HL-60 (cell line): Measurements from ENCODE around the gene BICDL2.

ENCODE experiments used
- GABPA ChIP-seq: IDR thresholded peaks from 2 replicates; pipeline ENCODE4 v1.6.1; 2012; ENCODE audit warnings: low read depth
- POLR2AphosphoS5 ChIP-seq: IDR thresholded peaks from 2 replicates; pipeline ENCODE4 v1.6.1; 2012; ENCODE audit warnings: low read depth
- TF ChIP-seq, protein P1 (sequence below): IDR thresholded peaks from one replicate; pipeline ENCODE4 v1.5.1; 2011; ENCODE audit warnings: low read length, control low read depth, inconsistent platforms; ENCODE audit not compliant: insufficient read depth
- TF ChIP-seq, protein P2 (sequence below): IDR thresholded peaks from 2 replicates; pipeline ENCODE4 v1.6.1; 2012; ENCODE audit warnings: low read depth; ENCODE audit not compliant: insufficient replicate concordance

DNA sequence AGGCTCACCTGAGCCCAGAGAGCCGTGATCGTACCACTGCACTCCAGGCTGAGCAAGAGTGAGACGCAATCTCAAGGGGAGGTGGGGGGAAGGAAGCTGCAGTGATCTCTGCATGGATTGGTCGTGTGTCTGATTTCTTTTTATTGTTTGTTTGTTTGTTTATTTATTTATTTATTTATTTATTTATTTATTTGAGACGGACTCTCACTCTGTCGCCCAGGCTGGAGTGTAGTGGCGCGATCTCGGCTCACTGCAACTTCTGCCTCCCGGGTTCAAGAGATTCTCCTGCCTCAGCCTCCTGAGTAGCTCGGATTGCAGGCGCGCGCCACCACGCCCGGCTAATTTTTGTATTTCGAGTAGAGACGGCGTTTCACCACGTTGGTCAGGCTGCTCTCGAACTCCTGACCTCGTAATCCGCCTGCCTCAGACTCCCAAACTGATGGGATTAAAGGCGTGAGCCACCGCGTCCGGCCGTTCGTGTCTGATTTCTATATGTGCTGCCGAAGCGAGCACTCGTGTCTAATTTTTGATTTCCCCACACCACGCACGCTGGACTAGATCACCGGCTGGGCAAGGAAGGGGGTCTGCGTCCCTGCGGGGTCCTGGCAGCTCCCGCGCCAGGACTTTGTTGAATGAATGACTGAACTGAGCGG is 17.0 kb downstream of the BICDL2 start:
- TF ChIP-seq, protein P1, sequence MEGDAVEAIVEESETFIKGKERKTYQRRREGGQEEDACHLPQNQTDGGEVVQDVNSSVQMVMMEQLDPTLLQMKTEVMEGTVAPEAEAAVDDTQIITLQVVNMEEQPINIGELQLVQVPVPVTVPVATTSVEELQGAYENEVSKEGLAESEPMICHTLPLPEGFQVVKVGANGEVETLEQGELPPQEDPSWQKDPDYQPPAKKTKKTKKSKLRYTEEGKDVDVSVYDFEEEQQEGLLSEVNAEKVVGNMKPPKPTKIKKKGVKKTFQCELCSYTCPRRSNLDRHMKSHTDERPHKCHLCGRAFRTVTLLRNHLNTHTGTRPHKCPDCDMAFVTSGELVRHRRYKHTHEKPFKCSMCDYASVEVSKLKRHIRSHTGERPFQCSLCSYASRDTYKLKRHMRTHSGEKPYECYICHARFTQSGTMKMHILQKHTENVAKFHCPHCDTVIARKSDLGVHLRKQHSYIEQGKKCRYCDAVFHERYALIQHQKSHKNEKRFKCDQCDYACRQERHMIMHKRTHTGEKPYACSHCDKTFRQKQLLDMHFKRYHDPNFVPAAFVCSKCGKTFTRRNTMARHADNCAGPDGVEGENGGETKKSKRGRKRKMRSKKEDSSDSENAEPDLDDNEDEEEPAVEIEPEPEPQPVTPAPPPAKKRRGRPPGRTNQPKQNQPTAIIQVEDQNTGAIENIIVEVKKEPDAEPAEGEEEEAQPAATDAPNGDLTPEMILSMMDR, result no peak
- TF ChIP-seq POLR2AphosphoS5, result no peak
- TF ChIP-seq GABPA, result no peak
- TF ChIP-seq, protein P2, sequence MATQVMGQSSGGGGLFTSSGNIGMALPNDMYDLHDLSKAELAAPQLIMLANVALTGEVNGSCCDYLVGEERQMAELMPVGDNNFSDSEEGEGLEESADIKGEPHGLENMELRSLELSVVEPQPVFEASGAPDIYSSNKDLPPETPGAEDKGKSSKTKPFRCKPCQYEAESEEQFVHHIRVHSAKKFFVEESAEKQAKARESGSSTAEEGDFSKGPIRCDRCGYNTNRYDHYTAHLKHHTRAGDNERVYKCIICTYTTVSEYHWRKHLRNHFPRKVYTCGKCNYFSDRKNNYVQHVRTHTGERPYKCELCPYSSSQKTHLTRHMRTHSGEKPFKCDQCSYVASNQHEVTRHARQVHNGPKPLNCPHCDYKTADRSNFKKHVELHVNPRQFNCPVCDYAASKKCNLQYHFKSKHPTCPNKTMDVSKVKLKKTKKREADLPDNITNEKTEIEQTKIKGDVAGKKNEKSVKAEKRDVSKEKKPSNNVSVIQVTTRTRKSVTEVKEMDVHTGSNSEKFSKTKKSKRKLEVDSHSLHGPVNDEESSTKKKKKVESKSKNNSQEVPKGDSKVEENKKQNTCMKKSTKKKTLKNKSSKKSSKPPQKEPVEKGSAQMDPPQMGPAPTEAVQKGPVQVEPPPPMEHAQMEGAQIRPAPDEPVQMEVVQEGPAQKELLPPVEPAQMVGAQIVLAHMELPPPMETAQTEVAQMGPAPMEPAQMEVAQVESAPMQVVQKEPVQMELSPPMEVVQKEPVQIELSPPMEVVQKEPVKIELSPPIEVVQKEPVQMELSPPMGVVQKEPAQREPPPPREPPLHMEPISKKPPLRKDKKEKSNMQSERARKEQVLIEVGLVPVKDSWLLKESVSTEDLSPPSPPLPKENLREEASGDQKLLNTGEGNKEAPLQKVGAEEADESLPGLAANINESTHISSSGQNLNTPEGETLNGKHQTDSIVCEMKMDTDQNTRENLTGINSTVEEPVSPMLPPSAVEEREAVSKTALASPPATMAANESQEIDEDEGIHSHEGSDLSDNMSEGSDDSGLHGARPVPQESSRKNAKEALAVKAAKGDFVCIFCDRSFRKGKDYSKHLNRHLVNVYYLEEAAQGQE, result no peak
